ENCODE data around the gene TCIRG1. TPM values are rescaled to one million over a fixed set of nuclear protein-coding genes. Genes with fewer than 3 reads are reported as not detected.

Gene TCIRG1
- 42.7 and 82.3 TPM in 2 replicates for total RNA-seq

GRCh38 chr11:68038718-68039525 is at the start of gene TCIRG1:
TCIRG1 (plus strand) TSS chr11:68039025; CDS start chr11:68041272, 2,247 bp downstream.

GRCh38 chr11:68003846-68004550 is 34.8 kb upstream of the TCIRG1 start, which contains the start of gene UNC93B1:
UNC93B1 (minus strand) TSS chr11:68004097; CDS start chr11:68004043, 54 bp downstream.

GRCh38 chr11:68010090-68011041 is 28.5 kb upstream of the TCIRG1 start, which contains the start of gene ALDH3B1:
ALDH3B1 (plus strand) TSS chr11:68010327; CDS start chr11:68015298, 4,971 bp downstream.

GRCh38 chr11:68030318-68031143 is 8.3 kb upstream of the TCIRG1 start, which contains the start of gene NDUFS8:
NDUFS8 (plus strand) TSS chr11:68030681; CDS start chr11:68032152, 1,471 bp downstream.

Other genes starting within 250 kb of the TCIRG1 start
- 9.0 and 20.0 TPM in 2 replicates for gene UNC93B1, start 34.9 kb upstream of the TCIRG1 start, total RNA-seq
- gene ALDH3B1, start 28.7 kb upstream of the TCIRG1 start, total RNA-seq = 0.09 and 9.6 TPM in 2 replicates
- 109 and 113 TPM in 2 replicates for gene NDUFS8, start 8.3 kb upstream of the TCIRG1 start, total RNA-seq
- gene CHKA, start 82.4 kb downstream of the TCIRG1 start, total RNA-seq = 13.9 and 14.9 TPM in 2 replicates
- 21.2 and 25.8 TPM in 2 replicates for gene KMT5B, start 174.3 kb downstream of the TCIRG1 start, total RNA-seq
- 7.5 and 11.5 TPM in 2 replicates for gene C11orf24, start 232.9 kb downstream of the TCIRG1 start, total RNA-seq

Data from endothelial cell of coronary artery (primary cell).